Measurements from ENCODE around the gene KLK13.

GRCh38 chr19:51107406-51108065 lies 42.6 kb upstream of the KLK13 start:
- TF ChIP-seq, protein P1, sequence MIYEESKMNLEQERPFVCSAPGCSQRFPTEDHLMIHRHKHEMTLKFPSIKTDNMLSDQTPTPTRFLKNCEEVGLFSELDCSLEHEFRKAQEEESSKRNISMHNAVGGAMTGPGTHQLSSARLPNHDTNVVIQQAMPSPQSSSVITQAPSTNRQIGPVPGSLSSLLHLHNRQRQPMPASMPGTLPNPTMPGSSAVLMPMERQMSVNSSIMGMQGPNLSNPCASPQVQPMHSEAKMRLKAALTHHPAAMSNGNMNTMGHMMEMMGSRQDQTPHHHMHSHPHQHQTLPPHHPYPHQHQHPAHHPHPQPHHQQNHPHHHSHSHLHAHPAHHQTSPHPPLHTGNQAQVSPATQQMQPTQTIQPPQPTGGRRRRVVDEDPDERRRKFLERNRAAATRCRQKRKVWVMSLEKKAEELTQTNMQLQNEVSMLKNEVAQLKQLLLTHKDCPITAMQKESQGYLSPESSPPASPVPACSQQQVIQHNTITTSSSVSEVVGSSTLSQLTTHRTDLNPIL (CRISPR knock-in tag; IDR thresholded peaks at IDR 0.05; ENCODE audit: low read depth): no peak
- TF ChIP-seq RARB (CRISPR knock-in tag; IDR thresholded peaks at IDR 0.05): no peak
- no peak for TF ChIP-seq GLIS3 (CRISPR knock-in tag; IDR thresholded peaks at IDR 0.05)
- TF ChIP-seq BACH2 (CRISPR knock-in tag; IDR thresholded peaks at IDR 0.05; ENCODE audit: borderline replicate concordance): no peak
- TF ChIP-seq ZNF70 (CRISPR knock-in tag; IDR thresholded peaks at IDR 0.05): no peak
- no peak for TF ChIP-seq TCF4 (CRISPR knock-in tag; IDR thresholded peaks at IDR 0.05; ENCODE audit: borderline replicate concordance)

Measured in SK-N-SH treated with all-trans-retinoic acid at 6 μM for 48 hours (cell line).